ENCODE results near the gene NME4. TPM values are rescaled to one million over a fixed set of nuclear protein-coding genes. Genes with fewer than 3 reads are reported as not detected.

Gene NME4
- total and polyA plus RNA-seq, 10 of the 15 experiments (the other 5 are each of a cell fraction or from before 2014, with no cell fraction given): 11.0 to 235 (median 97.7) TPM

DNA sequence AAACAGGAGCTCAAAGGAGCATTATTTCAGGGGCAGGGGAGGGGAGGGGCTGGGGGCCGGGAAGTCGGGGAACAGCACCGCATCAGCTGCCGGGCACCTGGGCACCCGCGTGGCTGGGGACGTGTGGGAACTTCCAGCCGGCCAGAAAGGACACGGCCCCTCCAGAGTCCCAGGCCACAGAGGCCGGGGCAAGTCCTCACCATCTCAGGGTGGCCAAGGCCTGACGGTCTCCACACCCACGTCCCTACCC lies 16.3 kb upstream of the NME4 start:
- ChIA-PET POLR2A (interaction anchor here (0.7 to 3.8 kb wide), 3 partner anchors 9 to 186 kb away, joined by 3 to 22 read pairs (median 4); partner anchors contain the start of genes AXIN1, MRPL28 and NHLRC4), SMC1A (ENCODE audit: uncharacterized antibody, unreplicated experiment) (interaction anchor here (0.7 kb wide), 1 partner anchor 10 kb away, joined by 3 read pairs; the partner anchor contains the start of gene MRPL28), RAD21 (ENCODE audit: unreplicated experiment) (interaction anchor here (1.0 kb wide), 2 partner anchors 10 to 28 kb away, joined by 3 read pairs; partner anchors contain the start of genes AXIN1 and MRPL28), CTCF (interaction anchor here (0.8 kb wide), 1 partner anchor 22 kb away, joined by 3 read pairs; no protein-coding TSS in a partner anchor)
- DNase-seq (ENCODE audit: low read depth, low spot score): no peak
- peak overlapping the region; percentile 95 for H3K4me3 ChIP-seq
- H3K4me1 ChIP-seq (ENCODE audit: control insufficient read depth, insufficient read depth, low read length): peaks cover 14% of the 10 kb centered on the region
- ATAC-seq: peak; percentile 32
- intact Hi-C loops (cut with micrococcal nuclease; ENCODE audit: unreplicated experiment): no loop called here
- peak overlapping the region; percentile 89 for H3K4me2 ChIP-seq (ENCODE audit: control insufficient read depth, insufficient read depth)
- in situ Hi-C loops (cut with MboI): no loop called here
- H4K20me1 ChIP-seq (ENCODE audit: control insufficient read depth, insufficient read depth): no peaks in the 10 kb centered on the region
- H3K79me2 ChIP-seq (ENCODE audit: control insufficient read depth, insufficient read depth, low read length): peaks cover 14% of the 10 kb centered on the region
- no TSS peak for BruUV-seq (replicated peaks)
- TF ChIP-seq POLR2AphosphoS2 (IDR thresholded peaks at IDR 0.05; ENCODE audit: low read depth, low read length) (no peak), SMAD5 (IDR thresholded peaks at IDR 0.05; ENCODE audit: low read depth) (no peak), ZNF217 (IDR thresholded peaks at IDR 0.05) (no peak), CREB1 (IDR thresholded peaks at IDR 0.05; ENCODE audit: low read depth) (no peak), LARP7 (IDR thresholded peaks at IDR 0.05) (no peak), POLR2AphosphoS5 (IDR thresholded peaks at IDR 0.05; ENCODE audit: low read length) (no peak), JUNB (IDR thresholded peaks at IDR 0.05) (no peak), MYB (IDR thresholded peaks at IDR 0.05; ENCODE audit: borderline replicate concordance, low read depth, low read length) (no peak), MEF2B (IDR thresholded peaks at IDR 0.05; ENCODE audit: partially characterized antibody, poor library complexity, severe bottlenecking) (no peak)
- TF ChIP-seq, protein P1, sequence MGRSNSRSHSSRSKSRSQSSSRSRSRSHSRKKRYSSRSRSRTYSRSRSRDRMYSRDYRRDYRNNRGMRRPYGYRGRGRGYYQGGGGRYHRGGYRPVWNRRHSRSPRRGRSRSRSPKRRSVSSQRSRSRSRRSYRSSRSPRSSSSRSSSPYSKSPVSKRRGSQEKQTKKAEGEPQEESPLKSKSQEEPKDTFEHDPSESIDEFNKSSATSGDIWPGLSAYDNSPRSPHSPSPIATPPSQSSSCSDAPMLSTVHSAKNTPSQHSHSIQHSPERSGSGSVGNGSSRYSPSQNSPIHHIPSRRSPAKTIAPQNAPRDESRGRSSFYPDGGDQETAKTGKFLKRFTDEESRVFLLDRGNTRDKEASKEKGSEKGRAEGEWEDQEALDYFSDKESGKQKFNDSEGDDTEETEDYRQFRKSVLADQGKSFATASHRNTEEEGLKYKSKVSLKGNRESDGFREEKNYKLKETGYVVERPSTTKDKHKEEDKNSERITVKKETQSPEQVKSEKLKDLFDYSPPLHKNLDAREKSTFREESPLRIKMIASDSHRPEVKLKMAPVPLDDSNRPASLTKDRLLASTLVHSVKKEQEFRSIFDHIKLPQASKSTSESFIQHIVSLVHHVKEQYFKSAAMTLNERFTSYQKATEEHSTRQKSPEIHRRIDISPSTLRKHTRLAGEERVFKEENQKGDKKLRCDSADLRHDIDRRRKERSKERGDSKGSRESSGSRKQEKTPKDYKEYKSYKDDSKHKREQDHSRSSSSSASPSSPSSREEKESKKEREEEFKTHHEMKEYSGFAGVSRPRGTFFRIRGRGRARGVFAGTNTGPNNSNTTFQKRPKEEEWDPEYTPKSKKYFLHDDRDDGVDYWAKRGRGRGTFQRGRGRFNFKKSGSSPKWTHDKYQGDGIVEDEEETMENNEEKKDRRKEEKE (IDR thresholded peaks at IDR 0.05): no peak
- TF ChIP-seq, protein P2, sequence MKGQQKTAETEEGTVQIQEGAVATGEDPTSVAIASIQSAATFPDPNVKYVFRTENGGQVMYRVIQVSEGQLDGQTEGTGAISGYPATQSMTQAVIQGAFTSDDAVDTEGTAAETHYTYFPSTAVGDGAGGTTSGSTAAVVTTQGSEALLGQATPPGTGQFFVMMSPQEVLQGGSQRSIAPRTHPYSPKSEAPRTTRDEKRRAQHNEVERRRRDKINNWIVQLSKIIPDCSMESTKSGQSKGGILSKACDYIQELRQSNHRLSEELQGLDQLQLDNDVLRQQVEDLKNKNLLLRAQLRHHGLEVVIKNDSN (IDR thresholded peaks at IDR 0.05; ENCODE audit: borderline replicate concordance, extremely low read length, insufficient read depth, low read depth, low read length): no peak
- no peak for FAIRE-seq
- 0 out of 2 replicates have a peak overlapping the region, but pooled peaks have one; percentile 19 for H2AFZ ChIP-seq (ENCODE audit: control insufficient read depth, low read depth, low read length)
- H3K9me3 ChIP-seq (replicated peaks; ENCODE audit: control insufficient read depth, insufficient read depth, low read length): no peaks in the 10 kb centered on the region
- under 1% methylated on average over 11 of the region's 12 CpGs for WGBS (ENCODE audit: insufficient coverage, insufficient replicate concordance, low lambda C conversion rate, missing lambda C conversion rate)
- peak overlapping the region; percentile 78 for H3K9ac ChIP-seq (ENCODE audit: control insufficient read depth, insufficient read depth, low read length)
- H3K27ac ChIP-seq (ENCODE audit: control insufficient read depth, insufficient read depth): peak overlapping the region; percentile 39; the same call in 1 of the 2 replicates
- H3K27me3 ChIP-seq (replicated peaks in 1 of 2; ENCODE audit: control insufficient read depth in 2 of 2, insufficient read depth in 2 of 2, low read length in 1 of 2): no peaks in the 10 kb centered on the region
- H3K36me3 ChIP-seq (ENCODE audit: control insufficient read depth in 2 of 2, insufficient read depth in 2 of 2, low read length in 1 of 2): peaks cover 0 to 2% of the 10 kb centered on the region in 2 experiments; a peak in 2 of 4 replicates
